NOMO-1 treated with dmso at 0.1 percent for 144 hours (cell line): Measurements from ENCODE around the gene ECT2L.
"Not testable (repeated sequence)": the region's sequence is repeated elsewhere in the genome, so short reads cannot be mapped to it uniquely, and the experiment has no call there.

Source experiments
- DNase-seq: peaks from one replicate; lab custom pipeline; 2025; ENCODE audit not compliant: unreplicated experiment; lab: John Stamatoyannopoulos, UW

Gene ECT2L

GRCh38 chr6:138923561-138923960 lies 127.7 kb downstream of the ECT2L start:
- no peak for DNase-seq

GRCh38 chr6:138925806-138926205 lies 129.9 kb downstream of the ECT2L start:
- DNase-seq: no peak

GRCh38 chr6:138926579-138926978 lies 130.7 kb downstream of the ECT2L start:
- DNase-seq: no peak

GRCh38 chr6:138931660-138932059 lies 135.8 kb downstream of the ECT2L start:
- DNase-seq: no peak

- DNase-seq: not testable (repeated sequence)
Measured at GRCh38 chr6:138936873-138937272, 141.0 kb downstream of the ECT2L start.

- DNase-seq: no peak
Measured at GRCh38 chr6:138943089-138943625, 147.3 kb downstream of the ECT2L start.

- DNase-seq: no peak
Measured at GRCh38 chr6:138944412-138944811, 148.5 kb downstream of the ECT2L start.

- DNase-seq: no peak
Measured at GRCh38 chr6:138945354-138945753, 149.5 kb downstream of the ECT2L start.

GRCh38 chr6:138948004-138948403 lies 152.1 kb downstream of the ECT2L start:
- no peak for DNase-seq

- no peak for DNase-seq
Measured at GRCh38 chr6:138948546-138949179, 152.8 kb downstream of the ECT2L start.

GRCh38 chr6:138953451-138953850 lies 157.6 kb downstream of the ECT2L start:
- no peak for DNase-seq
